Renal cortical epithelial cell (primary cell): Measurements from ENCODE around the gene CSNK2A2. TPM values are rescaled to one million over a fixed set of nuclear protein-coding genes. Genes with fewer than 3 reads are reported as not detected.

ENCODE experiments used
- DNase-seq: peaks from one replicate; pipeline ENCODE4 v3.0.0-alpha.2; 2011; ENCODE audit warnings: low read depth
- total RNA-seq: library from RNA; depleted of rRNA; stranded (reverse); fragments of >200 nt; gene quantifications from 2 replicates; pipeline ENCODE4 v1.2.3, GENCODE V29; 2014

CSNK2A2 gene
- total RNA-seq, 1 donor from 2014 or later, result 73.6 TPM

DNA sequence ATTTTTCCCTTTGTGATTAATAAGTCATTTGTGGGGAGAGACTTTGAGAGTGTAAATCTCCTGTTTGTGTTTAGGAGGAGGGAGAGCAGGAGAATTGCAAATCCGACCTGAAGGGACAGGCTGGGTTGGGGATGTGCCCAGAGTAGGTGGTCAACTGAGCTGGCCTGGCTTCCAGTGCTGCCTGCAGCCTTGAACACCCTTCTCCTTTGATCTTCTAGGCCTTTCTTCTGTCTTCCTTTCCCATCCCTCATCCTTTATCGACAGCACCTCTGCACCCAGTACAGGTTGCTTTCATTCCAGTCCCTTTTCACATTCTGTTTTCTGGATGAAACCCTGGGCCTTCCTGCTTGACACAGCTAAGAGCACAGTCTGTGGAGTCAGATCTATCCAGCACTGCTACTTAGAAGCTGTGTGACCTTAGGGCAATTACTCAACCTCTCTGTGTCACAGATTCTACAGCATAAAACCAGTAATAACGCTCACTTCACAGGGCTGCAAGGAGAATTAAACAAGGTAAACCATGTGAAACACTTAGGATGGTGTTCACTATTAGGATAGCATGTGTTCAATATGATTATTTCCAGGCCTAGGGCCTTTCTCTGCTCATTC lies 1.0 kb upstream of the CSNK2A2 start:
- no peak for DNase-seq

GRCh38 chr16:58197314-58198012 lies 443 bp downstream of the CSNK2A2 start:
- no peak for DNase-seq

DNA sequence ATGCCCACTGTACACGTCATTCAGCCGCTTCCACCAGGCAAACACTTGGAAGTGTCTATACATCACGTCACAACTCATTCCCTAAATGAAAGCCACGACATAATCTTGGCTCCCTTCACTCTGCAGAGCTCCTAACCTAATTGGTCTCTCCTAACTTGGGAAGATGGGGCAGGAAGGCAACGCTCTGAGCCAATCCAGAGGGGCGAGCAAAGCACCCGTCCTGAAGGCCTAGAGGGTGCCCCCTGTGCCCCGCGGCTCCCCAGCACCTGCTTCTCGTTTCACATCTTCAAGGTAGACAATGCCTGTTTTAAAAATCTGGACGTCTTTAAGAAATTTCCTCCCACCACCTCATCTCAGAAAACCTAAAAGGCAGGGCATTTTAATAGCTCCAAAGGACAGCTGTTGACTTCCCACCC lies 1.0 kb downstream of the CSNK2A2 start:
- no peak for DNase-seq

- DNase-seq, result no peak
These were observed 2.1 kb downstream of the CSNK2A2 start for GRCh38 chr16:58195771-58196170.

DNA sequence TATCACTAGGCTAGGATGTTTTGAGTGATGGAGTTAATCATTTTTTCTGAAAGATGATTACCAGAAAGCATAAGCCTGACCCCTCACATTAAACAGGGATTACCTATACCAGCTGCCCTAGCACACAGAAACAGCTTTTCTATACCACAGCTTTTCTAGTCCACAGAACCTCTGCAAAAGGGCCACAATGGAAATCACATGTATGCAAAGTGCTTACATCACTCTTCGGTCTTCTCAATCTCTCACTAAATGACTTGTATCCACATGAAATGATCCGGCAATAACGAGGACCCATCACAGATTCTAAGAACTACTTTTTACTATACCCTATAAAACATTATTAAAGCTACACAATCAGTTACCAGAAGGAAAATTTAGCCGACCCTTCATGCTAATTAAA lies 2.6 kb downstream of the CSNK2A2 start:
- DNase-seq, result no peak

DNA sequence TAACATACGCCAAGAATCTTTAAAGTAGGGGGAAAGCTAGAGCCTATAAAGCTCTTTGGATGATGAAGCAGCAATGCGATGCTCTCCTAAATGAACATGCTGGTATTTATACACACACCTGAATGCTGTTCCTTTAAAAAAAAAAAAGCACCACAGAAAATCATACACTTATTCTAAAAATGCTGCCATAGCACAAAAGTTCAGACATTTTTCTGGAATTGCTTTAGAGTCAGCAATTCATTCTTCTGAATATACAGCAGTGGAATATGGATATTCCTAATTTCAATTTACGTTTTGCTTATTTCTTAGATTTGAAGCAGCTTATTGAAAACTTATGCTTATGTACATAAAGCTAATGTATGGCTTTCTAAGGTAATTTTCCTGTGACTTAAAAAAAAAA lies 3.1 kb downstream of the CSNK2A2 start:
- no peak for DNase-seq

DNA sequence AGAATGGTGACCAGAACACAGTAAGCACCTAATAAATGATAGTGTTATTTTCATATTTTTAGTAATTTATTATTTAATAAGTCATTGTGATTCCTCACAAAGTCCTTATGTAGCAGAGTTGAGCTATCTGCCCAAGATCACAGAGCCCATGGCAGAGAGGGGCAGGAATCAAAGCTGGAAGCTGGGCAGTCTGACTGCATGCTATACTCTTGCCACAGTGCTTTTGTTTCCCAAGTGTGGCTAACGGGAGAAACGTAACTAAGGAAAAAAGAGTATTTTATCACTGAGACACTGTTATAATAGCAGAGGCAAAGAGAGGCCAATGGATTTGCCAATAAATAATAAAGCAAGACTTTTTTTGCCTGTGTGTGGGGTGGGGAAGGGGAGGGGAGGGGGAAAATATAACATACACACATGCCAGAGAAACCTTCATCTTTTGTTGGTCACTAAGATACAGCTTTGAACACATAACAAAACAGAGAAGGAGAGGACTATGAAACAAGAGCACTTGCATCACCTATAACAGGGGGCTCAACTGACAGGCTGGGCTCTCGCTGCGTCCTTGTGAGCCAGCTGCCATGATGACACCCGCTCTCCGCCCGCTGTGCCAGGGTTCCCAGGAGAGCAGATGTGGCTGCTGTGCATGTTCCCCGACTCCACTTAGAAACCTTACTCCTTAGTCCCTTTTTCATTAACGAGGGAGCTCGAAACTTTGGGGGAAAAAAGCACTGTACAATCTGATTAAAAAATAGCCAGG lies 10.1 kb downstream of the CSNK2A2 start:
- DNase-seq, result no peak

DNA sequence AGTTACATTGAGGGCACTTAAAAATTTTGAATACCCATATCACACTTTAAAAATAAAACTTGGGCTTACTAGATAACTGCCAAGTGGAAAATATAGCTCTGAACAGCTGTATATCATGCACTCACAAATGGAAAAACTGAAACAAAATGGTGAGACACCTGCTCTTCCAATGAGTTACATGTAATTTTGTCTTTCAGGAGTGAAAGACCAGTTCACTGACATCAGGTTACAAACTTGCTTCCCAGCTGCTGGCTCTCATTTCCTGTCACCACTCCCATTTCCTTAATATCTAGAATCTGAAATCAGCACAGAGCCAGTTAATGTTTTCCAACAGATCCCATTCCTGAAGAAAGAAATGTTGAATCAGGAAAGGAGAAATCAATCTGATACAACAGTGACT lies 10.8 kb downstream of the CSNK2A2 start:
- DNase-seq, result peak; percentile 63

DNA sequence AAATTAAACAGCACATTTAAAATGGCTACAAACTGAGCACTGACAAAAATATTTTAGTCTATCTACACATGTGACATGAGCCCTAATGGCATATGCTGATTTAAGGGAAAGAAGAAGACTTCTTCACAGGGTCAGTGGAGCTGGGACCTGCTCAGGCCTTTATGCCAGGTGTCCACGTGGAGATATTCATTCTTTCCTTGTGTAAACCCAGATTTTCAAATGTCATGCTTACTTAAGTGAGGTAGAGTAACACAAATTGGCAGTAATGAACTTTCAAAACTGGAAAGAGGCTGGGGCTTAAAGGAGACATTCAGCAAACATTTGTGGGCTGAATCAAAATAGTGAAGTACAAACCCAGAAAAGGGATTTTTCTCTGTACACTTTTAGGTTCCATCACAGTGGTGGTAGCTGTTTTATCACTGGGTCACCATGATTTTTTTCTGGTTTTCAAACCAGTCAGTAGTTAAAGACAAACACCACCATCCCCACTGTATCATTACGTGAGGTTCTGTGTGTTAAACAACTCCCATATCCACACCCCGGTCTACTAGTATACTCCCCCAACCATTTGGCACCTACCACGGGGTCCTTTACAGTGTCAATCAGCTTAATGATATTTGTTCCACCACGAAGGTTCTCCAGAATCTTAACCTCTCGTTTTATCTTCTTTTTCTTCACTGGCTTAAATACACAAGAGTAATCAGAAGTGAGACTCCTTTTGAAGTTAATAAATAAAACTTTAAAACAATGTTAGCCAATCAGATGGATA lies 11.5 kb downstream of the CSNK2A2 start:
- DNase-seq, result no peak

DNA sequence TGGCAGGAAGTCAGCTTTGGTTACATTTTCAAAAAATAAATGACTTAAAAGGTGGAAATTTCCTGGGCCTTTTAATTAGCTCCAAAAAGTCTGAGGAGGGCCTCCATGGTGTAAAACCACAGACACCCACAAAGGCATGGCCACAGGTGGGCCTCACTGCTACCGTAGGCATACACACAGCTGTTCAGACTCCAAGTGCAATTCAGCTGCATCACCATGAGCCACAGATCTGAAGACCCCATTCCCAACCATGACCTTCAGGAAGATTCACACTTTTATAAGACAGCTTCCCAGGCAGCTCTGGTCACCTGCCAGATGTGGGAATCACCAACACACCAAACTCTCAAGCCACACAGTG lies 20.6 kb downstream of the CSNK2A2 start:
- no peak for DNase-seq

DNA sequence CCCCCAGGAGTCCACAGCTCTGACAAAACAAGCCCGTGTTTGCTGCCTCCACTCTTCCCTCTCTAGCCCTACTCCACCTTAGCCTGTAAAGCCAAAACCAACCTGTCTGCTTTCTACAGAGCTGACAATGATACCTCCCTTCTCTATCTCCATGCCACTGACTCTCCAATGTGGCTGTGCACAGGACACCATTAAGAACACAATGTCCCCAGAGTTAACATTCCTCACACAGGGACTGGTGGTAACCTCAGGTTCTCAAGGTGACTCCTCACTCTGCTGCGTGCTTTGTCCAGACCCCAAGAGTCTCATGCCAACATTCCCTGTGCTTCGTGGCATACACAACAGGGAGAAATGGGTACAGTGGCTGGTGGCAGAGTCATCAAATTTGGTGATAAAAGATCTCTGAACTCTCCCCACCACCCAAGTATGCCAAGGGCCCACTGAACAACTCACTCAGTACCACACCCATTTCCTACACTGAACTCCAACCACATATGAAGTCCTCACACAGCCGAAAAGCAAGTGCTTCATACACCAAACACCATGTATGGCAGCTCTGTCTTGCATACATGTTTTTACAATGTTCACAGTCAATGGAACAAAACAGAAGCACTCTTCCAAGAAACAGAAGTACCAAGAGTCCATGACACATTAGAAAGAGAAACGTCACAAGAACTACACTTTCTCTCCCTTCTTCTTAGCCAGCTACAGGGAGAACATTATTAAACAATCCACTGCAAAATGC lies 21.1 kb downstream of the CSNK2A2 start:
- no peak for DNase-seq

DNA sequence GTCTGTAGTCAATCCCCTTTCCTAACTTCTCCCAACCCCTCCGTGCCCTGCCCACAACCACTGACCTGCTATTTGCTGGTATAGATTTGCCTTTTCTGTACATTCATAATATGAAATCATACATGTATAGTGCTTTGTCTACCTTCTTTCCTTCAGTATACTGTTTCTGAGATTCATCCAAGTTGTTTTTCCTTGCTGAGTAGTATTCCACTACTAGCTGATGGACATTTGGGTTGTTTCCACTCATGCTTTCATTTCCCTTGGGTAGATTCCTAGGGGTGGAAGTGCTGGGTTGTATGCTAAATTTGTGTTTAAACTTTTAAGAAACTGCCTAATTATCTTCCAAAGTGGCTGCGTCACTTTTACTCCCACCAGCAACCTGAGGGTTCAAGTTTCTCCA lies 27.7 kb downstream of the CSNK2A2 start:
- DNase-seq, result no peak

- no peak for DNase-seq
These were observed 37.1 kb downstream of the CSNK2A2 start for GRCh38 chr16:58160855-58161254.

DNA sequence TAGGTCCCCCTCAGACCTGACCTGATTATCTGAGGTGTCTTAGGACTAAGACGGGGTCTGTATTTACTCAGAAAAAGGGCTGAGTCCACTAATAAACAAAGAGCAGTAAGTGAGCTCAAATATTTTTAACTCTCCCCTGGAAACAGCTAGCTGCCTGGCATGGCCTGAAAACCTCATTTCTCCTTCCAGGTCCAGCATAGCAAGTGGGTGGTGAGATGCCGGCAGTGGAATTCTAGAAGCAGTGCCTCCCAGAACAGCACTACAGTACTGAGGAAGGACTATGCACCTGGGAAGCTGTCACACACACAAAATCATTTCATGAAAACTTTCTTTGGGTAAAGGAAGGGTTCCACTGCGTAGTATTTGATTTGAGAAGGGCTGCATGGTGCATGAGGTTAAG lies 39.2 kb downstream of the CSNK2A2 start:
- DNase-seq, result no peak

- no peak for DNase-seq
These were observed 39.9 kb downstream of the CSNK2A2 start for GRCh38 chr16:58157951-58158540.

DNA sequence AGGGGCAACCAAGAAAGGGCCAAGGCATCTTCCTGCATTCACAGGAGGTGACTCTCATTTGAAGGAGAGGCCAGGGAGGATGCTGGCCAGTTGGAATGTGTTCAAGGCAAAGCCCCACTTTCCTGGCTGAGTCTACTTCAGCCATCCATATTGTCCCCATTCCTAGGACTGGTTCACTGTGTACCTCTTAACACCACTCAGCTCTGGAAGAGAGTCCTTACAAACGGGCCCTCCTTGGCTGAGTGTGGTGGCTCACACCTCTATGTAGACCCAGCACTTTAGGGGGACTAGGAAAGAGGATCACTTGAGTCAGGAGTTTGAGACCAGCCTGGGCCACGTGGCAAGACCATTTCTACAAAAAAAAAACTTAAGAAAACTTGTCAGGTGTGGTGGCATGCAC lies 40.7 kb downstream of the CSNK2A2 start:
- no peak for DNase-seq

- DNase-seq, result no peak
These were observed 42.1 kb downstream of the CSNK2A2 start for GRCh38 chr16:58155839-58156238.

DNA sequence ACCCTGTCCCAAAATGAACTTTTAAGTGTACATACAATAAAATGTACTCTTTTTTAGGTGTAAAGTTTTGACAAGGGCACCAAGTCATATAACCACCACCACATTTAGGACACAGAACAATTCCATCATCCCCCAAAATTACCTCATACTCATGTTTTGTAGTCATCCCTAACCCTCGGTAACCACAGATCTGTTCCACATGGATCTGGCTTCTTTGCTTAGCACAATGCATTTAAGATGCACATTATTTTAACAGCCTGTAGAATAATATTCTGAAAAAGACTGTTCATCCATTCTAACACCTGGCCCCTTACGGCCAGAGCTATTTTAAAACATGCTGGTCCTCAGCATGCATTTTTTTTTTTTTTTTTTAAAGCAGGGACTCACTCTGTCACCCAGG lies 43.6 kb downstream of the CSNK2A2 start:
- DNase-seq, result no peak

- DNase-seq, result no peak
These were observed 45.5 kb downstream of the CSNK2A2 start for GRCh38 chr16:58152246-58152868.

- no peak for DNase-seq
These were observed 49.4 kb downstream of the CSNK2A2 start for GRCh38 chr16:58148526-58148925.

DNA sequence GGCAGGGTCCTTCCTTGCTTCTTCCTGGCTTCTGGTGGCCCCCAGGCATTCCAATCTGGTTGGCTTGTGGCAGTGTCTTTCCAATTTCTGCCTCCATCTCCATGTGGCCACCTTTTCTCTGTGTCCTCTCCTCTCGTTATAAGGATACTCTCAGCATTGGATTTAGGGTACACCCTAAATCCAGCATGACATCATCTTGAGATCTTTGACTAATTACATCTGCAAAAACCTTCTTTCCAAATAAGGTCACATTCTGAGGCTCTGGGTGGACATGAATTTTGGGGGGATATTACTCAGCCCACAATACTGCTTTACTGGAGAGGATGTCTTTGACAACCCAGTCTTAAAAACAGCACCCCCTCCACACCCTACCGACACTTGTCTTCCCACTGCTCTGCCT lies 49.8 kb downstream of the CSNK2A2 start:
- DNase-seq, result no peak
